ENCODE data around the gene YEATS2. TPM values are rescaled to one million over a fixed set of nuclear protein-coding genes. Genes with fewer than 3 reads are reported as not detected.
A peak's percentile ranks its signal among the peaks of the same experiment; 100 is the strongest.

YEATS2 gene
- polyA plus RNA-seq, 3 donors from 2014 or later: 2.1 to 6.3 (median 2.4) TPM

GRCh38 chr3:183826448-183827250, 129.1 kb downstream of the YEATS2 start:
- H3K9me3 Mint-ChIP-seq: no peaks in the 10 kb centered on the region
- peak overlapping the region in 4 of 6 donors; percentile 7 to 66 (median 43) for H3K27ac Mint-ChIP-seq
- H3K4me1 Mint-ChIP-seq: peaks cover 17 to 18% of the 10 kb centered on the region in 2 donors
- H3K27me3 Mint-ChIP-seq (ENCODE audit: low read depth in 3 of 3): peaks cover 1 to 3% (median 3%) of the 10 kb centered on the region in 3 donors
- peaks cover 0 to 6% (median under 1%) of the 10 kb centered on the region in 3 donors for H3K36me3 Mint-ChIP-seq
- peak overlapping the region; percentile 66 to 81 (median 79) for H3K4me3 Mint-ChIP-seq
- DNase-seq: no peak

- Mint-ChIP-seq H3K9me3 (no peaks in the 10 kb centered on the region), H3K27me3 (ENCODE audit: low read depth in 3 of 3) (peaks cover 1 to 3% (median 3%) of the 10 kb centered on the region in 3 donors), H3K4me3 (no peak overlapping the region), H3K36me3 (peaks cover 0 to 7% (median 6%) of the 10 kb centered on the region in 3 donors), H3K27ac (peak overlapping the region in 1 of 6 donors; percentile 35), H3K4me1 (peaks cover 16 to 17% of the 10 kb centered on the region in 2 donors)
- DNase-seq: no peak
Measured at GRCh38 chr3:183827809-183828537, 130.4 kb downstream of the YEATS2 start.

- peaks cover 4 to 9% (median 8%) of the 10 kb centered on the region in 3 donors for H3K36me3 Mint-ChIP-seq
Measured at GRCh38 chr3:183828538-183828870, 130.9 kb downstream of the YEATS2 start.

GRCh38 chr3:183829466-183829865, 131.9 kb downstream of the YEATS2 start:
- DNase-seq: no peak
- Mint-ChIP-seq H3K9me3 (no peaks in the 10 kb centered on the region), H3K27me3 (ENCODE audit: low read depth in 3 of 3) (no peaks in the 10 kb centered on the region), H3K4me3 (no peak overlapping the region), H3K4me1 (peaks cover 7 to 9% of the 10 kb centered on the region in 2 donors), H3K27ac (peak overlapping the region in 1 of 6 donors; percentile 25), H3K36me3 (peaks cover 9 to 14% (median 10%) of the 10 kb centered on the region in 3 donors)

More at GRCh38 chr3:183828538-183828870, 130.9 kb downstream of the YEATS2 start:
- peaks cover 16 to 17% of the 10 kb centered on the region in 2 donors for H3K4me1 Mint-ChIP-seq
- no peak overlapping the region for H3K4me3 Mint-ChIP-seq
- H3K9me3 Mint-ChIP-seq: no peaks in the 10 kb centered on the region
- DNase-seq: no peak
- peak overlapping the region in 2 of 6 donors; percentile 12 to 35 for H3K27ac Mint-ChIP-seq
- H3K27me3 Mint-ChIP-seq (ENCODE audit: low read depth in 3 of 3): peaks cover 1 to 3% (median 3%) of the 10 kb centered on the region in 3 donors

- Mint-ChIP-seq H3K36me3 (peaks cover 9 to 15% (median 10%) of the 10 kb centered on the region in 3 donors), H3K27me3 (ENCODE audit: low read depth in 3 of 3) (no peaks in the 10 kb centered on the region), H3K9me3 (no peaks in the 10 kb centered on the region), H3K27ac (no peak overlapping the region), H3K4me1 (peaks cover 6 to 7% of the 10 kb centered on the region in 2 donors), H3K4me3 (no peak overlapping the region)
- DNase-seq: no peak
Measured at GRCh38 chr3:183830187-183830586, 132.6 kb downstream of the YEATS2 start.

GRCh38 chr3:183833516-183833915, 135.9 kb downstream of the YEATS2 start:
- H3K27ac Mint-ChIP-seq: no peak overlapping the region
- peaks cover 9 to 20% (median 10%) of the 10 kb centered on the region in 3 donors for H3K36me3 Mint-ChIP-seq
- H3K9me3 Mint-ChIP-seq: no peaks in the 10 kb centered on the region
- no peak overlapping the region for H3K4me3 Mint-ChIP-seq
- H3K4me1 Mint-ChIP-seq: no peaks in the 10 kb centered on the region
- no peak for DNase-seq
- H3K27me3 Mint-ChIP-seq (ENCODE audit: low read depth in 3 of 3): no peaks in the 10 kb centered on the region

- Mint-ChIP-seq H3K4me3 (no peak overlapping the region), H3K27ac (no peak overlapping the region), H3K36me3 (peaks cover 10 to 39% (median 32%) of the 10 kb centered on the region in 3 donors), H3K27me3 (ENCODE audit: low read depth in 3 of 3) (no peaks in the 10 kb centered on the region), H3K9me3 (no peaks in the 10 kb centered on the region), H3K4me1 (no peaks in the 10 kb centered on the region)
- DNase-seq: no peak
Measured at GRCh38 chr3:183837390-183837789, 139.8 kb downstream of the YEATS2 start.

- no peak for DNase-seq
- Mint-ChIP-seq H3K27me3 (ENCODE audit: low read depth in 3 of 3) (no peaks in the 10 kb centered on the region), H3K27ac (no peak overlapping the region), H3K9me3 (no peaks in the 10 kb centered on the region), H3K4me3 (no peak overlapping the region), H3K36me3 (peaks cover 10 to 37% (median 32%) of the 10 kb centered on the region in 3 donors), H3K4me1 (no peaks in the 10 kb centered on the region)
Measured at GRCh38 chr3:183837894-183838293, 140.3 kb downstream of the YEATS2 start.

- Mint-ChIP-seq H3K4me3 (no peak overlapping the region), H3K36me3 (peaks cover 6 to 28% (median 23%) of the 10 kb centered on the region in 3 donors), H3K9me3 (no peaks in the 10 kb centered on the region), H3K27me3 (ENCODE audit: low read depth in 3 of 3) (no peaks in the 10 kb centered on the region), H3K4me1 (no peaks in the 10 kb centered on the region), H3K27ac (no peak overlapping the region)
- DNase-seq: no peak
Measured at GRCh38 chr3:183839751-183840150, 142.2 kb downstream of the YEATS2 start.

- no peaks in the 10 kb centered on the region for H3K9me3 Mint-ChIP-seq
- DNase-seq: no peak
- H3K36me3 Mint-ChIP-seq: peaks cover 6 to 36% (median 26%) of the 10 kb centered on the region in 3 donors
- peaks cover 0 to 11% of the 10 kb centered on the region in 2 donors for H3K4me1 Mint-ChIP-seq
- no peak overlapping the region for H3K4me3 Mint-ChIP-seq
- H3K27ac Mint-ChIP-seq: no peak overlapping the region
- no peaks in the 10 kb centered on the region for H3K27me3 Mint-ChIP-seq (ENCODE audit: low read depth in 3 of 3)
Measured at GRCh38 chr3:183844606-183845005, 147.0 kb downstream of the YEATS2 start.

- peaks cover 6 to 35% (median 23%) of the 10 kb centered on the region in 3 donors for H3K36me3 Mint-ChIP-seq
- H3K27me3 Mint-ChIP-seq (ENCODE audit: low read depth in 3 of 3): no peaks in the 10 kb centered on the region
- no peak for DNase-seq
- no peaks in the 10 kb centered on the region for H3K9me3 Mint-ChIP-seq
- H3K4me1 Mint-ChIP-seq: peaks cover 0 to 11% of the 10 kb centered on the region in 2 donors
- no peak overlapping the region for H3K4me3 Mint-ChIP-seq
- peak overlapping the region in 1 of 6 donors; percentile 28 for H3K27ac Mint-ChIP-seq
Measured at GRCh38 chr3:183845090-183845489, 147.5 kb downstream of the YEATS2 start.

GRCh38 chr3:183845608-183846288, 148.2 kb downstream of the YEATS2 start:
- no peak for DNase-seq
- no peaks in the 10 kb centered on the region for H3K27me3 Mint-ChIP-seq (ENCODE audit: low read depth in 3 of 3)
- H3K36me3 Mint-ChIP-seq: peaks cover 6 to 40% (median 27%) of the 10 kb centered on the region in 3 donors
- H3K9me3 Mint-ChIP-seq: no peaks in the 10 kb centered on the region
- peaks cover 0 to 11% of the 10 kb centered on the region in 2 donors for H3K4me1 Mint-ChIP-seq
- no peak overlapping the region for H3K4me3 Mint-ChIP-seq
- H3K27ac Mint-ChIP-seq: no peak overlapping the region

- H3K4me3 Mint-ChIP-seq: no peak overlapping the region
- peak overlapping the region in 1 of 6 donors; percentile 23 for H3K27ac Mint-ChIP-seq
- H3K27me3 Mint-ChIP-seq (ENCODE audit: low read depth in 3 of 3): no peaks in the 10 kb centered on the region
- peaks cover 0 to 1% of the 10 kb centered on the region in 2 donors for H3K4me1 Mint-ChIP-seq
- no peaks in the 10 kb centered on the region for H3K9me3 Mint-ChIP-seq
- no peak for DNase-seq
- peaks cover 8 to 43% (median 10%) of the 10 kb centered on the region in 3 donors for H3K36me3 Mint-ChIP-seq
Measured at GRCh38 chr3:183854318-183855035, 156.9 kb downstream of the YEATS2 start.

Data from immature natural killer cell (primary cell).